HG03460 (cell line): Measurements from ENCODE around the gene TTC39A.
"Not testable (repeated sequence)": the region's sequence is repeated elsewhere in the genome, so short reads cannot be mapped to it uniquely, and the experiment has no call there.

Experiments
- ATAC-seq: cut with Tn5 transposase; IDR thresholded peaks from one replicate; pipeline ENCODE4 v1.9.1; 2021; ENCODE audit not compliant: unreplicated experiment

Gene TTC39A

DNA sequence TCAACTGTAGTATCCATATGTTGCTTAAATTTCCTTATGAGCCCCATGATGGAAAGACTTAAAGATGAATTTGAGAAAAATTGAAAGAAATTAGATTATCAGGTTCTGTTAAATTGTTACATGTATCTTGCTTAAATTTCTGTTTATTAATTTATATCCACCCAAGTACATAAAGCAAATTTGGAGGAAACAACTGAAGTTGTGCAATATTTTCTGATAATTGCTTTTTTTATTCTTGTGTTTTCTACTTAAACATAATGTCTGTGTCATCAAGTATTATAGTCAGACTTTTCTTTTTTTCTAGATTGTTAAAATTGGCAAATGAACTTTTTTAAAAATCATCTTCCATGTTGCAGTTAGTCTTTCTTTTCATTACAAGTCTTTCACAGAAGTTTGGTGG lies 57.4 kb downstream of the TTC39A start:
- no peak for ATAC-seq

DNA sequence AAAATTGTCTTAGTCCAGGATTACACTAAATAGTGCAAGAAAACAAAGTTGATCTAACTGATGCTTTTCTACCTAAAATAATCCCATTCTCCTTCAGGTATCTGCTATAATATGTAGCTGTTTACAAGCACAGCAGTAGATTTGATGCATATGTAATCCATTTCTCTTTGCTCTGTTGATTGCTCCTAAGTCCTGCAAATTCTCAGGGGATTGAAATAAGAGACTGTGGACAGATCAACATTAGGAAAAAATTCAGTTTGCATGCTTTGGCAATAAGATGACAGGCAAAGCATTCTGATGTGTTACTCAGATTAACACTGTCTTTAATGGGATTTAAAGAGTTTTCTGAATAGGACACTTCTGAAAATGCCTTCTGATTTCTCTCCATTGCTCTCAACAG lies 59.6 kb downstream of the TTC39A start:
- ATAC-seq = no peak

DNA sequence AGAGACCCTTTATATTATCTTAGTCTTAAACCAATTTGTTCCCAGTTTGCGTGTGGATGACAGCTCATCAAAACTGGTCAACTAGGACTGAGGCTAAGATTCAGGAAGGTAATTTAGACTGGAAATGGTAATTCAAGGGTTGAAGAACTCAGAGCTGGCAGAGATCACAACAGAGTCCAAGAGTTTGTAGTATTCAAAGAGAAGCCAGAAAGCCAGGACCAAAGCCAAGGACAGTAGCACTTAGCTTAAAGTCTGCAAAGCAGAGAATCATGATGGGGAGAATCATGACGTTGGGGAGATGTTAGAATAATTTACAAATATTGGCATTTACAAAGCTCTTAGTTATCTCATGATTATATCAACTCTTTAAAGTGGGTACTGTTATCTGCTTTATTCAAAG lies 61.7 kb downstream of the TTC39A start:
- no peak for ATAC-seq

DNA sequence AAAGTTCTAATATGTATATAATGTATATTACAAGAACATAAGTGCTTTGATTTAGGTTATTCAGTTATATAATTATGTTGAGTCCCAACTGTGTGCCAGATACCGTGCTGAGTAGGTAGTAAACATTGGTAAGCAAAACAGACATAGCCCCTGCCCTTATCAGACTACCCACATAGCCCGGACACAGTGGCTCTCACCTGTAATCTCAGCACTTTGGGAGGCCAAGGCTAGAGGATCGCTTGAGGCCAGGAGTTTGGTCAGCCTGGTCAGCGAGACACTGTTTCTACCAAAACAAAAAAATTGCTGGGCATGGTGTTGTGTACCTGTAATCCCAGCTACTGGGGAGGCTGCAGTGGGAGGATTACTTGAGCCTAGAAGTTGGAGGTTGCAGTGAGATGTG lies 63.6 kb downstream of the TTC39A start:
- no peak for ATAC-seq

DNA sequence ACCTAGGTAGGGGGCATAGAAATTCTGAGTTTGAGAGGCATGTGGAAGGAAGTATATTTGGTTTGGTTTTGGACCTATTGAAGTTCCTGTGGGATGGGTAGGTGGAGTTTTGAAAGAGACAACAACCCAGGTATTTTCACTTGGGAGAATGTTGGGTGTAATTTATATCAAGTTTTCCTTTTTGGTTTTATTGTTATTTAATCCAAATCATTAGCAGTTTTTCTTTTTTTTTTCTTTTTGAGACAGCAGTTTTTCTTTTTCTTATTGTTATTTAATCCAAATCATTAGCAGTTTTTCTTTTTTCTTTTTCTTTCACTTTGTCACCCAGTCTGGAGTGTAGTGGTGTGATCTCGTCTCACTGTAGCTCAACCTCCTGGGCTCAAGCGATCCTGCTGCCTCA lies 64.2 kb downstream of the TTC39A start:
- ATAC-seq = no peak

- ATAC-seq = no peak
Observed at GRCh38 chr1:51265618-51266017, 64.7 kb downstream of the TTC39A start.

DNA sequence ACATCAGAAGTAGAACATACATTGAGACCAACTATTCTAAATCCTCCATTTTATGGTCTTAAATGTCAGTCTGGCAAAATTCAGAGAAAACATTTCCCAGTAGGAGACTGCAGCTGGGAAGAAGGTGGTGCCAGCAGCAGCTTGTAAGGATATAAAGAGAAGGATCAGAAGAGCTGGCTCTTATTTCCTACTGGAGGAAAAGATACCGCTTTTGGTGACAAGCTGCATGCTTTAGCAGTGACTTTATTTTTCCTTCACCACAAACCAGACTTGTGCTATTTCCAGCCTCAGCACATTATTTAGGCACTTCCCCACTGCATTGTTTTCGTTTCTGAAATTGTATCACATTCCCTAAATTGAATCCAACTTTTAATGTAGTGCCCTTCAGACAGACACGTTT lies 65.9 kb downstream of the TTC39A start:
- no peak for ATAC-seq

- ATAC-seq = no peak
Observed at GRCh38 chr1:51263147-51263877, 67.0 kb downstream of the TTC39A start.

DNA sequence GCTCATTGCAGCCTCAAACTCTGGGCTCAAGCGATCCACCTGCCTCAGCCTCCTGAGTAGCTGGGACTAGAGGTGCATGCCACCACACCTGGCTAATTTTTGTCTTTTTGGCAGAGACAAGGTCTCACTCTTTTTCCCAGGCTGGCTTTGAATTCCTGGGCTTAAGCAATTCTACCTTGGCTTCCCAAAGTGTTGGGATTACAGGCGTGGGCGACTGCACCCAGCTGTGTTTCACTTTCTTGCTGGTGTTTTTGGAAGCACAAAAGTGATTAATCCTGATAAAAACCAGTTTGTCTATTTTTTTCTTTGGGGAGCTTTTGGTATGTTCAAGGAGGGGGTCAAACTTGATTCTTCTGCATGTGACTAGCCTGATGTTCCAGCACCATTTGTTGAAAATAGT lies 75.0 kb downstream of the TTC39A start:
- ATAC-seq = no peak

GRCh38 chr1:51253691-51254090 lies 76.7 kb downstream of the TTC39A start:
- no peak for ATAC-seq

DNA sequence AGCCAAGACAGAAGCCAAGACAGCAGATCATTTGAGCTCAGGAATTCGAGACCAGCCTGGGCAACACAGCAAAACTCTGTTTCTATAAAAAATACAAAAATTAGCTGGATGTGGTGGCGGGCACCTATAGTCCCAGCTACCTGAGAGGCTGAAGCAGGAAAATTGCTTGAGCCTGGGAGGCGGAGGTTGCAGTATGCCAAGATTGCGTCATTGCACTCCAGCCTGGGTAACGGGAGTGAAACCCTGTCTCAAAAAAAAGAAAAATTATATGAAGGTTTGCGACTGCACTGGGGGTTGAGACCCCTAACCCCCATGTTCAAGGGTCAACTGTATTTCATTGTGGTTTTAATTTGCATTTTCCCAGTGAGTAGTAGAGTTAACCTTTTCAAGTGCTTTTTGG lies 78.0 kb downstream of the TTC39A start:
- ATAC-seq = no peak

DNA sequence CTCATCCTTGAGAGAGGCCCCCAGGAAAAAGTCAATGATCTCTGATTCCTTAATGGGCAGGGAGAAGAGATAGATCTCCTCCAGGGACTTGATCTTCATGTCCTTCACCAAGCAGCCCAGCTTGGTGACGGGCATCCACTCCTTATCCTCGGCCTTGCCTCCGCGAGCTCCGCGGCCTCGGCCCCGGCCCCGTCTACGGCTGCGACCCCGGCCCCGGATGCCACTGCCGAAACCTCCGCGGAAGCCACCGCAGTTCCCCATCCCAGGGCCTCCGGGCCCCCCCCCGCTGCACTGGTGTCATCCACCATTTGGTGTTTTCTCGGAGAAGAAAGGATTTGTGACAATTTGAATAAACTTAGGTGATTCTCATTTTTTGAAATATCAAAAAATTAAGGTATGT lies 79.2 kb downstream of the TTC39A start:
- not testable (repeated sequence) for ATAC-seq

- not testable (repeated sequence) for ATAC-seq
Observed at GRCh38 chr1:51250729-51251128, 79.6 kb downstream of the TTC39A start.

DNA sequence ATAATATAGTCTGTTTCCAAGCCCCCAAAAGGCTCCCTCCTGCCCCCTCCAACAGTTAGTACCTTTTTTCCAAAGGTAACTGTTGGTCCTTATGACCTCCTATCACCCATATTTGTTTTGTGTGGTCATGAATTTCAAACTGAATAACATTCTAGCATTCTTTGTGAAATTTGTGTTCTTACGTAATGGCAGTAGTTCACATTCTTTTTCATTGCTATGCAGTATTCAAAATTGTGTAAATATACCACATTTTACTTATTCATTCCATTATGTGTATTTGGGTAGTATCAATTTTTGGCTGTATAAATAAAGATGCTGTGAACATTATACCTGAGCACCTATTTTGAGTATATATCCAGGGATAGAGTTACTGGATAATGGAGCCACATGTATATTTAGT lies 80.9 kb downstream of the TTC39A start:
- ATAC-seq = no peak

DNA sequence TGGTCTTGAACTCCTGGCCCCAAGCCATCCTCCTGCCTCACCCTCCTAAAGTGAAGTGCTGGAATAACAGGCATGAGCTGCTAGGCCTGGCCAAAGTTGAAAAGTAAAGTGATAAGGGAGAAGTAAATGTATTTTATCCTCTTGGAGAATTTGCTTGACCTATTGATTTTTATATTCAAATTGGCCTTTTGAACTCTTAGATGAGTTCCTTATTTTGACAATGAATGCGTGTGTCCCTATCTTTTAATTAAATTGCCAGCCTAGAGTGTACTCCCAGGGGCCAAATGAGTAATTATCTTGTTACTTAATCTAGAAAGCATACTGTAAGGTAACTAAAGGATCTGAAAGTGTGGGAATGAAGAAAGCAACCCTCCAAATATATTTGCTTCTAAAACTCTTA lies 82.9 kb downstream of the TTC39A start:
- ATAC-seq = no peak

GRCh38 chr1:51247022-51247421 lies 83.3 kb downstream of the TTC39A start:
- ATAC-seq = peak; percentile 86

DNA sequence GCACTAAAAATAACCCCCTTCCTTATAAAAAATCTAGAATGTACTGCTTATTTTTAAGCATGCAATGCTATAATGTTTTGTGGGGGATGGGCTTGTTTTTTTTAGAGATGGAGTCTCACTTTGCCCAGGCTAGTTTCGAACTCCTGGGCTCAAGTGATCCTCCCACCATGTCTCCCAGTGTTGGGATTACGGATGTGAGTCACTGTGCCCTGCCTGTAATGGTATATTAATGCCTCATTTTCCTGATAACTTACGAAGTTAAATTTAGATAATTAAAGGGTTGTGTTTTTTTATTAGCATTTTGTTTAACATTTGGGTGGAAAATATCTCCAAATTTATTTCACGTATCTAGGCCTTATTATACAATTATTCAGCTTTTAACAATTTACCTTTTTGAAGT lies 87.8 kb downstream of the TTC39A start:
- no peak for ATAC-seq

DNA sequence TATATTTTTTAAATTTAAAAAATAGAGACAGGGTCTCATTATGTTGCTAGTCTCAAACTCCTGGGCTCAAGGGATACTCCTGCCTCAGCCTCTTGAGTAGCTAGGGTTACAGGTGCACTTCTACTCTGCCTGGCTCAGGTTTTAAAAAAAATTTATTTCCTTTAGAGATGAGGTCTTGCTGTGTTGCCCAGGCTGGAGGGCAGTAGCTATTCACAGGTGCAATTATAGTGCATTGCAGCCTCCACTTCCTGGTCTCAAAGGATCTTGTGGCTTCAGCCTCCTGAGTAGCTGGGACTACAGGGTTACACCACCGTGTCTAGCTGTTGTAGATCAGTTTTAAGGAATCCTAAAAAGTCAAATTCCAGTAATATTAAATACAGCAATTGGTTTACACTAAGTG lies 89.2 kb downstream of the TTC39A start:
- no peak for ATAC-seq

DNA sequence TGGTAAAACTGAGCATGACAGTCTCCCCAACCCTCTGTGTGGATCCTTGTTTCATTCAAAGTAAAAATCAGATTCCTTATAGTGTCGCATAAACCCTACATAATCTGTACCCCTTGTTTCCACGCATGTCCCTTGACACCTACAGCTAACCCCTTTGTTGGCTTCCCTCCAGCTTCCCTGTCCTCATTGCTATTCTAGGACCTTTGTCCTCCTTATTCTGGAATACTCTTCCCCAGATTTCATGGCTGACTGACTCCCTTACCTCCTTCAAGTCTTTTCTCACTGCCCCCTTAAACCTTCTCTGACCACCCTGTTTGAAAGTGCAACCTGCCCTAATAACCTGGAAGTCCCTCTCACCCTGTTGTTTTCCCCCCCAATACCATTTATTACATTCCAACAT lies 90.3 kb downstream of the TTC39A start:
- ATAC-seq = no peak

DNA sequence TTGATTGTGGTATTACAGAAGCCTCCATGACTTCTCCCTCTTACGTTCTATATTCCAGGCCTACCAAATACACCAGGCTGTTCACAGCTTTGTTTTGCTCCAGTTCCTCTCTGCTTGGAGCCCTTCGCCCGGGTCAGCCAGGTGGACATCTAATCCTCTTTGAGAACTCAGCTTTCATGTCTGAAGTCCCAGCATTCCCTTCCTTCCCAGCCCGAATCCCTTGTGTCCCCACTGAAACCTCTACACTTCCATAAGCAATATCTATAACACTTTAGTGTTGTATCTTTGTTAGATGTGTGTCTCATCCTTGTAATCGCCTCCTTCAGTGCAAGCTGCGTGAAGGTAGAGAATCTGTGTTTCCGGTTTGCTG lies 92.3 kb downstream of the TTC39A start:
- ATAC-seq = no peak

DNA sequence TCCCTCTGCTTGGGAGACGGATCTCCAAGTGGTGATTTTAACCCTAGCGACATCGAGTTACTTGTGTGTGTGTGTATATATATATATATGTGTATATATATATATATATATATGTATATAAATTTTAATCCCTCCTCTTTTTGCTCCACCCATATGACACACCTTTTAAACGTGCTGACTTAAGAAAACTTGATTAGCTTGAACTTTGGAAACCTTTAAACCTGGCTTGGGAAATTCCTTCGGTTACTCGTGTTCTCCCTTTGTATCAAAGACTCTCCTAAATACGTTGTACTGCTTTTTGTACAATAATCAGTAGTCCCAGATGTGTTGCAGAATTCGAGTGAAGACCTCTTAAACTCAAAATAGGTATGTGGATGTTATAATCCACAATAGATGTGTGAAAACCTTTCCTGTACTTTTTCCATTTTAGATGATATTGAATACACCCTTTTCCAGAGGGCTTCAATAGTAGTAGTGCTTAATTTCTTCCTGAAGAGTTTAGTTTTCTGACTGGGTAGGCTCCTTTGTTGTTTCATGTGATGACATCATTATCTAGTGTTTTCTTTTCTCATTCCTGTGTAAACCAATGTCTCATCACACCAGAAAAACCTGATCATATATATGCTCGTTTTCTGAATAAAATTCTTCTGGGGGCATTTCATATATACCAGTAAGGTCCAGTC lies 92.9 kb downstream of the TTC39A start:
- ATAC-seq = no peak
